SK-N-SH (cell line): ENCODE data around the gene LBHD1. TPM values are rescaled to one million over a fixed set of nuclear protein-coding genes. Genes with fewer than 3 reads are reported as not detected.

Experiments
- CTCF ChIA-PET: fragments of 300-600, 350-600 bp; formaldehyde crosslinking; extraction: SDS; loops from one replicate; lab custom pipeline; 2021; lab: Yijun Ruan, JAX
- POLR2A ChIA-PET: fragments of 350-600 bp; sonication (Branson Sonifier 250); formaldehyde crosslinking; extraction: SDS; loops from one replicate; lab custom pipeline; 2020; ENCODE audit warnings: antibody characterized with exemption, inconsistent platforms; lab: Yijun Ruan, JAX
- DNase-seq: peaks from one replicate; pipeline ENCODE4 v3.0.0; 2012
- H2AFZ ChIP-seq: fragments of 200-600 bp; sonication (generic); 2 replicates; pipeline ENCODE4 v1.8.1; 2016; ENCODE audit warnings: antibody characterized with exemption, mild to moderate bottlenecking, low read depth
- H3F3A ChIP-seq: fragments of 200-600 bp; sonication (generic); replicated peaks from 2 replicates; pipeline ENCODE3; 2016; ENCODE audit warnings: antibody characterized with exemption, mild to moderate bottlenecking; ENCODE audit not compliant: insufficient read depth
- H3K27ac ChIP-seq, 2 experiments: fragments of 200-500 bp in 1 of 2; fragments of 200-600 bp in 1 of 2; sonication (Bioruptor generic) in 1 of 2; sonication (generic), shearing (Covaris generic) in 1 of 2; 2 replicates each; pipeline versions ENCODE4 v1.5.1 to v1.6.1; 2014 to 2016; ENCODE audit warnings: low read depth in 2 of 2, inconsistent platforms in 1 of 2, low read length in 1 of 2, mild to moderate bottlenecking in 1 of 2, mixed read lengths in 1 of 2
- H3K27me3 ChIP-seq: fragments of 200-600 bp; sonication (generic), shearing (Covaris generic); 2 replicates; pipeline ENCODE4 v1.6.1; 2016; ENCODE audit warnings: mixed run types; ENCODE audit not compliant: insufficient read depth
- H3K36me3 ChIP-seq, 2 experiments: fragments of 200-500 bp in 1 of 2; fragments of 200-600 bp in 1 of 2; sonication (Bioruptor generic) in 1 of 2; sonication (generic) in 1 of 2; replicated peaks in 1 of 2; 2 replicates each; pipeline versions ENCODE3 to v1.5.1; 2014 to 2016; ENCODE audit warnings: low read length in 1 of 2, mild to moderate bottlenecking in 1 of 2; ENCODE audit not compliant: insufficient read depth in 2 of 2, control insufficient read depth in 1 of 2
- H3K4me1 ChIP-seq, 2 experiments: fragments of 200-500 bp in 1 of 2; fragments of 200-600 bp in 1 of 2; sonication (Bioruptor generic) in 1 of 2; sonication (generic), shearing (Covaris generic) in 1 of 2; 2 replicates each; pipeline versions ENCODE4 v1.5.1 to v1.6.1; 2014 to 2016; ENCODE audit warnings: low read depth in 1 of 2, low read length in 1 of 2, mixed run types in 1 of 2; ENCODE audit not compliant: insufficient read depth in 2 of 2, control insufficient read depth in 1 of 2
- H3K4me2 ChIP-seq: fragments of 200-600 bp; sonication (generic), shearing (Covaris generic); 2 replicates; pipeline ENCODE4 v1.6.1; 2017; ENCODE audit warnings: mixed run types
- H3K4me3 ChIP-seq, 2 experiments: fragments of 200-500 bp in 1 of 2; fragments of 200-600 bp in 1 of 2; sonication (Bioruptor generic) in 1 of 2; sonication (generic), shearing (Covaris generic) in 1 of 2; 2 replicates each; pipeline versions ENCODE4 v1.5.1 to v1.8.1; 2014 to 2016; ENCODE audit warnings: low read depth in 2 of 2, inconsistent platforms in 1 of 2, low read length in 1 of 2, mild to moderate bottlenecking in 1 of 2, mixed read lengths in 1 of 2, moderate library complexity in 1 of 2
- H3K79me2 ChIP-seq: fragments of 200-600 bp; sonication (generic); 2 replicates; pipeline ENCODE4 v1.8.1; 2017; ENCODE audit warnings: mild to moderate bottlenecking; ENCODE audit not compliant: insufficient read depth
- H3K9ac ChIP-seq: fragments of 200-600 bp; sonication (generic); 2 replicates; pipeline ENCODE4 v1.6.1; 2017; ENCODE audit warnings: mixed run types
- H3K9me2 ChIP-seq: fragments of 200-600 bp; sonication (generic); 2 replicates; pipeline ENCODE4 v1.6.1; 2017; ENCODE audit warnings: mixed run types
- H3K9me3 ChIP-seq: fragments of 200-600 bp; sonication (generic); 2 replicates; pipeline ENCODE4 v1.6.1; 2017; ENCODE audit warnings: mixed run types, mild to moderate bottlenecking, moderate library complexity
- H4K20me1 ChIP-seq: fragments of 200-600 bp; sonication (generic); 2 replicates; pipeline ENCODE4 v1.6.1; 2017; ENCODE audit warnings: mild to moderate bottlenecking, mixed run types; ENCODE audit not compliant: insufficient read depth
- ELF1 ChIP-seq: IDR thresholded peaks from 2 replicates; pipeline ENCODE4 v1.4.0; 2012
- FOSL2 ChIP-seq: IDR thresholded peaks from 2 replicates; pipeline ENCODE4 v1.4.0; 2012; ENCODE audit warnings: low read depth, mild to moderate bottlenecking, moderate library complexity, borderline replicate concordance
- FOXM1 ChIP-seq: IDR thresholded peaks from 2 replicates; pipeline ENCODE4 v1.4.0; 2012; ENCODE audit warnings: low read depth, mild to moderate bottlenecking
- GATA2 ChIP-seq: sonication (generic); formaldehyde crosslinking; IDR thresholded peaks from 2 replicates; pipeline ENCODE4 v1.5.0; 2020; ENCODE audit warnings: mild to moderate bottlenecking, missing genetic modification reagents
- JUND ChIP-seq: IDR thresholded peaks from 2 replicates; pipeline ENCODE4 v1.4.0; 2012
- MAX ChIP-seq: IDR thresholded peaks from 2 replicates; pipeline ENCODE4 v1.4.0; 2012; ENCODE audit warnings: low read depth
- PBX3 ChIP-seq: IDR thresholded peaks from 2 replicates; pipeline ENCODE4; 2012
- RCOR1 ChIP-seq: fragments of 150-350 bp; IDR thresholded peaks from 2 replicates; pipeline ENCODE4 v1.6.1; 2017; ENCODE audit warnings: antibody characterized with exemption, low read length
- RXRA ChIP-seq: IDR thresholded peaks from 2 replicates; pipeline ENCODE4 v1.4.0; 2012; ENCODE audit warnings: low read depth, mild to moderate bottlenecking, borderline replicate concordance
- SIN3A ChIP-seq: IDR thresholded peaks from 2 replicates; pipeline ENCODE4 v1.6.1; 2012; ENCODE audit warnings: low read depth, mild to moderate bottlenecking, low read length, moderate library complexity, borderline replicate concordance
- SMC3 ChIP-seq: IDR thresholded peaks from 2 replicates; pipeline ENCODE4 v1.6.1; 2012; ENCODE audit warnings: low read depth, low read length, improper control_type of control experiment
- TEAD4 ChIP-seq: IDR thresholded peaks from 2 replicates; pipeline ENCODE4 v1.4.0; 2012; ENCODE audit warnings: mild to moderate bottlenecking, borderline replicate concordance; ENCODE audit not compliant: insufficient read depth
- ZBTB33 ChIP-seq: IDR thresholded peaks from 2 replicates; pipeline ENCODE4 v1.4.0; 2012; ENCODE audit warnings: low read depth, borderline replicate concordance
- WGBS: methylation state at CpG from one replicate; pipeline ENCODE4 v1.1.6; 2017; ENCODE audit warnings: low lambda C conversion rate; 5-methylcytosine and 5-hydroxymethylcytosine counted together
- polyA plus RNA-seq, 3 experiments: library from polyadenylated mRNA; depleted of rRNA; stranded (reverse); fragments of >200 nt; gene quantifications; 2 replicates each; pipeline ENCODE4 v1.2.3, GENCODE V29; 2012

Gene LBHD1
- polyA plus RNA-seq, 1 of the 3 experiments (the other 2 are of a cell fraction) = 9.7 TPM

GRCh38 chr11:62615521-62615920, 56.5 kb downstream of the LBHD1 start:
- Histone ChIP-seq H2AFZ (no peak overlapping the region), H4K20me1 (no peaks in the 10 kb centered on the region), H3K4me3 (no peak overlapping the region), H3F3A (peaks cover 31% of the 10 kb centered on the region), H3K4me1 (peaks cover 12 to 25% of the 10 kb centered on the region in 2 experiments; a peak in 3 of 4 replicates), H3K9me3 (no peaks in the 10 kb centered on the region), H3K4me2 (no peak overlapping the region), H3K9me2 (no peaks in the 10 kb centered on the region), H3K27ac (no peak overlapping the region), H3K27me3 (no peaks in the 10 kb centered on the region), H3K79me2 (peaks cover 33% of the 10 kb centered on the region)
- CTCF ChIA-PET = interaction anchor here (1.1 kb wide), 1 partner anchor 221 kb away, joined by 3 read pairs; no protein-coding TSS in a partner anchor
- 86% methylated on average over 1 of the region's 7 CpGs for WGBS
- no peak for DNase-seq
- TF ChIP-seq ZBTB33 = no peak
- TF ChIP-seq RXRA = no peak
- TF ChIP-seq GATA2 (CRISPR knock-in tag) = no peak
- no peak for TF ChIP-seq JUND
- TF ChIP-seq, all 33 proteins: peak for 0
- Histone ChIP-seq H3K9ac (no peak overlapping the region), H3K36me3 (peaks cover 4 to 8% of the 10 kb centered on the region in 2 experiments)
- POLR2A ChIA-PET = no interaction called here

GRCh38 chr11:62614275-62614674, 57.8 kb downstream of the LBHD1 start:
- DNase-seq = no peak
- H3K27ac ChIP-seq = no peak overlapping the region; a peak in 1 of 4 replicates
- no peaks in the 10 kb centered on the region for H3K9me2 ChIP-seq
- H3K36me3 ChIP-seq = peaks cover 14 to 15% of the 10 kb centered on the region in 2 experiments
- H3K9me3 ChIP-seq = no peaks in the 10 kb centered on the region
- TF ChIP-seq SIN3A (0 out of 2 replicates have a peak, but pooled peaks have one; percentile 33), FOSL2 (no peak)
- TF ChIP-seq, all 33 proteins: peak for 1
- ChIA-PET CTCF (interaction anchor here (1.4 to 4.1 kb wide), 3 partner anchors 14 to 41 kb away, joined by 4 to 23 read pairs (median 6); partner anchors contain the start of gene MTA2), POLR2A (interaction anchor here (1.1 kb wide), 1 partner anchor 15 kb away, joined by 4 read pairs; no protein-coding TSS in a partner anchor)
- Histone ChIP-seq H3K27me3 (no peaks in the 10 kb centered on the region), H3K4me1 (peaks cover 4 to 24% of the 10 kb centered on the region in 2 experiments; a peak in 2 of 4 replicates), H3K79me2 (peaks cover 28% of the 10 kb centered on the region), H2AFZ (no peak overlapping the region), H3K9ac (no peak overlapping the region), H3K4me3 (no peak overlapping the region), H4K20me1 (no peaks in the 10 kb centered on the region), H3F3A (peaks cover 27% of the 10 kb centered on the region), H3K4me2 (no peak overlapping the region)
- 88% methylated on average over 8 of the region's 8 CpGs for WGBS

GRCh38 chr11:62613291-62613778, 58.7 kb downstream of the LBHD1 start:
- peaks cover 4 to 24% of the 10 kb centered on the region in 2 experiments; a peak in 2 of 4 replicates for H3K4me1 ChIP-seq
- H2AFZ ChIP-seq = no peak overlapping the region
- no peaks in the 10 kb centered on the region for H3K9me3 ChIP-seq
- peaks cover 27% of the 10 kb centered on the region for H3F3A ChIP-seq
- ChIA-PET CTCF (interaction anchor here (0.6 to 6.9 kb wide), 11 partner anchors 8 to 218 kb away, joined by 3 to 69 read pairs (median 6); partner anchors contain the start of genes B3GAT3, MTA2 and TUT1), POLR2A (interaction anchor here (1.1 to 2.7 kb wide), 6 partner anchors 8 to 59 kb away, joined by 4 to 17 read pairs (median 6); partner anchors contain the start of genes B3GAT3, C11orf98, CSKMT and LBHD1)
- 54% methylated on average over 5 of the region's 15 CpGs for WGBS
- no peaks in the 10 kb centered on the region for H3K9me2 ChIP-seq
- peak overlapping the region in 1 of 2 experiments; percentile 36; a peak in 2 of 4 replicates for H3K4me3 ChIP-seq
- DNase-seq = no peak
- peaks cover 18% of the 10 kb centered on the region; the same call in 1 of the 2 replicates for H3K79me2 ChIP-seq
- peak overlapping the region; percentile 82; the same call in 1 of the 2 replicates for H3K4me2 ChIP-seq
- H4K20me1 ChIP-seq = no peaks in the 10 kb centered on the region
- peak overlapping the region; percentile 70 to 92 for H3K27ac ChIP-seq
- no peak for TF ChIP-seq MAX
- TF ChIP-seq TEAD4 = no peak
- no peak for TF ChIP-seq FOXM1
- no peak for TF ChIP-seq ZBTB33
- TF ChIP-seq PBX3 = 0 out of 2 replicates have a peak, but pooled peaks have one; percentile 0
- no peak for TF ChIP-seq SMC3
- no peak for TF ChIP-seq RCOR1
- TF ChIP-seq ELF1 = no peak
- TF ChIP-seq, all 33 proteins: peak for 1
- Histone ChIP-seq H3K9ac (no peak overlapping the region), H3K36me3 (peaks cover 15 to 20% of the 10 kb centered on the region in 2 experiments), H3K27me3 (no peaks in the 10 kb centered on the region)
